ENCODE results near the gene ST6GALNAC3.

ST6GALNAC3 gene

DNA sequence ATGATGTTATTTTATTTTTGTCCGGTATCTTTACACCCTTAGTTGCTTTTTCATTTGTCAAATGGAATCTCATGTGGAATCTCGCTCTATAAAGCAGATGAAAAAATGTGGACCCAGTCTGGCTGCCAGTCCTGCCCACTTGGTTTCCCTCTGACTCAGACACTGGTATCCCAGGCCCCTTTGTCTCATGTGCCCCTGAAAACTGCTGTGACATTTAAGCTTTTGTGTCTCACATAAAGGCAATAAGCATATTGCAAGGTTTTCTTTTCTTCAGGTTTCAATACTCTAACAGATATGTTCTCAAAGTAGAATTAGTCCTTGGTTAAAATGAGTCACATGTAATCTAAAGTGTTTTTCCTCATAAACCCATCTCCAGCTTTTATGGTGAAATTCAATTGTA, 183.3 kb downstream of the ST6GALNAC3 start:
- Histone ChIP-seq H3K9ac (no peak overlapping the region), H2AFZ (ENCODE audit: low read depth) (no peak overlapping the region), H3K36me3 (ENCODE audit: insufficient read depth) (no peaks in the 10 kb centered on the region), H3K79me2 (ENCODE audit: insufficient read depth, low read depth) (no peaks in the 10 kb centered on the region), H3K4me3 (IDR thresholded peaks at IDR 0.05; ENCODE audit: insufficient read depth, low read depth, low read length) (no peak overlapping the region), H4K20me1 (ENCODE audit: insufficient read depth) (no peaks in the 10 kb centered on the region), H3K4me1 (ENCODE audit: low read depth, poor library complexity, severe bottlenecking) (peaks cover 4% of the 10 kb centered on the region), H3K4me2 (no peak overlapping the region), H3K27me3 (ENCODE audit: insufficient read depth, low read depth) (no peaks in the 10 kb centered on the region), H3K27ac (no peak overlapping the region)
- TF ChIP-seq, protein P1, sequence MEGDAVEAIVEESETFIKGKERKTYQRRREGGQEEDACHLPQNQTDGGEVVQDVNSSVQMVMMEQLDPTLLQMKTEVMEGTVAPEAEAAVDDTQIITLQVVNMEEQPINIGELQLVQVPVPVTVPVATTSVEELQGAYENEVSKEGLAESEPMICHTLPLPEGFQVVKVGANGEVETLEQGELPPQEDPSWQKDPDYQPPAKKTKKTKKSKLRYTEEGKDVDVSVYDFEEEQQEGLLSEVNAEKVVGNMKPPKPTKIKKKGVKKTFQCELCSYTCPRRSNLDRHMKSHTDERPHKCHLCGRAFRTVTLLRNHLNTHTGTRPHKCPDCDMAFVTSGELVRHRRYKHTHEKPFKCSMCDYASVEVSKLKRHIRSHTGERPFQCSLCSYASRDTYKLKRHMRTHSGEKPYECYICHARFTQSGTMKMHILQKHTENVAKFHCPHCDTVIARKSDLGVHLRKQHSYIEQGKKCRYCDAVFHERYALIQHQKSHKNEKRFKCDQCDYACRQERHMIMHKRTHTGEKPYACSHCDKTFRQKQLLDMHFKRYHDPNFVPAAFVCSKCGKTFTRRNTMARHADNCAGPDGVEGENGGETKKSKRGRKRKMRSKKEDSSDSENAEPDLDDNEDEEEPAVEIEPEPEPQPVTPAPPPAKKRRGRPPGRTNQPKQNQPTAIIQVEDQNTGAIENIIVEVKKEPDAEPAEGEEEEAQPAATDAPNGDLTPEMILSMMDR (conservative IDR thresholded peaks at IDR 0.05; ENCODE audit: low read depth, low read length): no peak

DNA sequence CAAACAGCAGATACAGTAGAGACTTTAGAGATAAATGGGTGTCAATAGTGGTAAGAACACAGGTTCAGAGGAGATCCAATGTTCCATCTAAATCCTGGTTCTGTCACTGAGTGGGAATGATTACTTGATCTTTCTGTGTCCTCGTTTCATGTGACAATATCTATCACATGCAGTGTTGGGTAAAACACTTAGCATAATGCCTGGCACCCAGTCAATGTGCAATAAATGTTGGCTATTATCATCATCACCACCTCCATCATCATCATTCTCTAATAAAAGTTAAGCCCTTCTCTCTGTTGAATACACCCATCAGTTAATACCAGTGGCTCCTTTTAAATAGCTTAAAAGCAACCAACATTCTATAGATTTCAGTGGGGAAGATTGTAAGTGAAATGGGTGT, 184.7 kb downstream of the ST6GALNAC3 start:
- no peak overlapping the region for H3K27ac ChIP-seq
- H3K4me2 ChIP-seq: no peak overlapping the region
- no peak overlapping the region for H3K9ac ChIP-seq
- H3K4me1 ChIP-seq (ENCODE audit: low read depth, poor library complexity, severe bottlenecking): peaks cover 4% of the 10 kb centered on the region
- no peak overlapping the region for H3K4me3 ChIP-seq (IDR thresholded peaks at IDR 0.05; ENCODE audit: insufficient read depth, low read depth, low read length)
- no peaks in the 10 kb centered on the region for H3K27me3 ChIP-seq (ENCODE audit: insufficient read depth, low read depth)
- H3K79me2 ChIP-seq (ENCODE audit: insufficient read depth, low read depth): no peaks in the 10 kb centered on the region
- no peaks in the 10 kb centered on the region for H3K36me3 ChIP-seq (ENCODE audit: insufficient read depth)
- TF ChIP-seq, protein P1 (conservative IDR thresholded peaks at IDR 0.05; ENCODE audit: low read depth, low read length): no peak
- H2AFZ ChIP-seq (ENCODE audit: low read depth): no peak overlapping the region
- no peaks in the 10 kb centered on the region for H4K20me1 ChIP-seq (ENCODE audit: insufficient read depth)

DNA sequence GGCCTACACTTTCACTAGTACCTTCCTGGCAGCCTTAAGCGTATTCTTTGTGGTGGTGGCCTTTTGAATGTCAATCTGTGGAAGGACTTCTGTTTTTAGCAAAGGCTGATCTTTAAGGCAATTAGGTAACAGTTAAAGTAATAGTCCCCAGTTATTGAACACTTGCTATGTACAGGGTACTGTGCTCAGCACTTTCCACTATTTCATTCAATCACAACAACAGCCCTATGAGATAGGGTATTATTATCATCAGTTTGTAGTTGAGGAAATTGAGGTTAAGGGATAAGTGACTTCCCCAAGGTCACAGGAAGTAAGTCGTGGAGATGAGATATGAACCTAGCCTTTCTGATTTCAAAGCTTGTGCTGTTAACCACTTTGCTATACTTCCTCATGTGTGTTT, 185.7 kb downstream of the ST6GALNAC3 start:
- Histone ChIP-seq H3K9ac (no peak overlapping the region), H3K4me1 (ENCODE audit: low read depth, poor library complexity, severe bottlenecking) (peaks cover 4% of the 10 kb centered on the region), H3K27ac (no peak overlapping the region), H3K36me3 (ENCODE audit: insufficient read depth) (no peaks in the 10 kb centered on the region), H3K79me2 (ENCODE audit: insufficient read depth, low read depth) (no peaks in the 10 kb centered on the region), H2AFZ (ENCODE audit: low read depth) (no peak overlapping the region), H4K20me1 (ENCODE audit: insufficient read depth) (no peaks in the 10 kb centered on the region), H3K4me2 (no peak overlapping the region), H3K4me3 (IDR thresholded peaks at IDR 0.05; ENCODE audit: insufficient read depth, low read depth, low read length) (no peak overlapping the region), H3K27me3 (ENCODE audit: insufficient read depth, low read depth) (no peaks in the 10 kb centered on the region)
- TF ChIP-seq, protein P1 (conservative IDR thresholded peaks at IDR 0.05; ENCODE audit: low read depth, low read length): no peak

DNA sequence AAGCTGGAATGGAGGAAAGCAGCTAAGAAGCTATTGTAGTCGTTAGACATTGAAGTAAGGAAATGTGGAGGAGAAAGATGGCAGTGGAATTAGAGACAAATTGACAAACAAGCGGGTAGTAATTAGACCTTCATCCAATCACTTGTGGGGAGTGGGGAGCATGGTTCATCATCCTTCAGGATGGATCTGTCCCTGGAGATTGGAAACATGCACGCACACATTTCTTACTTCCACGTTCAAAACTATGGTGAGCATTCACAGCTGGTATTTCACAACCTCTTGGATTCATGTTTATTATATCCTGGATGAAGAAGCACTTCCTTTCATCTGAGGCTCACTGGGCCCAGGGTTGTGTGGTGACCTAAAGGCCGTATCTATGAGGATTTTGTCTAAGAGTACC, 188.1 kb downstream of the ST6GALNAC3 start:
- Histone ChIP-seq H3K4me3 (IDR thresholded peaks at IDR 0.05; ENCODE audit: insufficient read depth, low read depth, low read length) (no peak overlapping the region), H4K20me1 (ENCODE audit: insufficient read depth) (no peaks in the 10 kb centered on the region), H3K4me1 (ENCODE audit: low read depth, poor library complexity, severe bottlenecking) (peaks cover 6% of the 10 kb centered on the region), H3K27ac (no peak overlapping the region), H3K79me2 (ENCODE audit: insufficient read depth, low read depth) (no peaks in the 10 kb centered on the region), H3K27me3 (ENCODE audit: insufficient read depth, low read depth) (no peaks in the 10 kb centered on the region), H3K36me3 (ENCODE audit: insufficient read depth) (no peaks in the 10 kb centered on the region), H3K4me2 (no peak overlapping the region), H3K9ac (no peak overlapping the region), H2AFZ (ENCODE audit: low read depth) (no peak overlapping the region)
- TF ChIP-seq, protein P1 (conservative IDR thresholded peaks at IDR 0.05; ENCODE audit: low read depth, low read length): no peak

Data from KMS-11 (cell line).